Naive thymus-derived CD8-positive, alpha-beta T cell (primary cell): Measurements from ENCODE around the gene CHD9. TPM values are rescaled to one million over a fixed set of nuclear protein-coding genes. Genes with fewer than 3 reads are reported as not detected.
"Not testable (repeated sequence)": the region's sequence is repeated elsewhere in the genome, so short reads cannot be mapped to it uniquely, and the experiment has no call there.

Source experiments
- ATAC-seq, 2 donors: fragments of 150-1000 bp; cut with Tn5 transposase in 1 of 2; sonication (Bioruptor Pico), chemical (Tn5 transposase) in 1 of 2; 1 replicate in 1 of 2; 2 replicates in 1 of 2; pipeline ENCODE4 v1.10.0; 2021; ENCODE audit warnings: mild to moderate bottlenecking in 2 of 2, moderate library complexity in 2 of 2
- POLR2A ChIA-PET: fragments of 350-600 bp; sonication (Branson Sonifier 250); formaldehyde crosslinking; loops from one replicate; lab custom pipeline; 2021; ENCODE audit warnings: antibody characterized with exemption; lab: Charles Lee
- DNase-seq, 10 donors: peaks; one replicate each; pipeline versions ENCODE4 v3.0.0 to v3.0.0-alpha.2; 2020 to 2022
- H3K27ac Mint-ChIP-seq, 10 donors: one replicate each; pipeline ENCODE4 v1.8.0; 2020 to 2022; ENCODE audit warnings: mild to moderate bottlenecking in 10 of 10, mixed read lengths in 10 of 10, moderate library complexity in 4 of 10, inconsistent platforms in 1 of 10
- H3K27me3 Mint-ChIP-seq, 5 donors: one replicate each; pipeline ENCODE4 v1.8.0; 2021 to 2022; ENCODE audit warnings: mixed read lengths in 5 of 5
- H3K36me3 Mint-ChIP-seq, 3 donors: one replicate each; pipeline ENCODE4 v1.8.0; 2020 to 2022; ENCODE audit warnings: mixed read lengths in 3 of 3, mild to moderate bottlenecking in 2 of 3, inconsistent platforms in 1 of 3
- H3K4me1 Mint-ChIP-seq, 4 donors: one replicate each; pipeline ENCODE4 v1.8.0; 2021 to 2022; ENCODE audit warnings: mixed read lengths in 4 of 4
- H3K4me3 Mint-ChIP-seq, 10 donors: one replicate each; pipeline ENCODE4 v1.8.0; 2020 to 2022; ENCODE audit warnings: mild to moderate bottlenecking in 10 of 10, mixed read lengths in 10 of 10, moderate library complexity in 6 of 10, inconsistent platforms in 1 of 10
- H3K9me3 Mint-ChIP-seq, 9 donors: one replicate each; pipeline ENCODE4 v1.8.0; 2020 to 2022; ENCODE audit warnings: mixed read lengths in 9 of 9, mild to moderate bottlenecking in 3 of 9, inconsistent platforms in 1 of 9, moderate library complexity in 1 of 9
- polyA plus RNA-seq, 3 donors: library from polyadenylated mRNA; unstranded; fragments of 300-500 nt; fragmentation: Illumina TruSeq; gene quantifications; one replicate each; pipeline ENCODE4 v1.2.3, GENCODE V29; 2021
- total RNA-seq, 8 experiments: library from RNA in 2 of 8; stranded (reverse) in 2 of 8; gene quantifications; one replicate each; pipeline ENCODE4 v1.2.3 and lab custom pipeline; 2021 to 2026

The CHD9 gene
- total and polyA plus RNA-seq, 5 experiments from 2014 or later, result 18.4 to 42.6 (median 28.8) TPM

GRCh38 chr16:53067675-53068074, 12.9 kb downstream of the CHD9 start:
- Mint-ChIP-seq H3K4me3 (peak overlapping the region in 3 of 10 donors; percentile 3 to 69 (median 16)), H3K27me3 (no peaks in the 10 kb centered on the region)

GRCh38 chr16:53068423-53068833, 13.6 kb downstream of the CHD9 start:
- H3K9me3 Mint-ChIP-seq, result peaks cover 0 to 2% (median 0%) of the 10 kb centered on the region in 9 donors
- H3K36me3 Mint-ChIP-seq, result no peaks in the 10 kb centered on the region
- POLR2A ChIA-PET, result interaction anchor here (1.6 to 2.0 kb wide), 2 partner anchors 13 to 62 kb away, joined by 4 to 5 read pairs; partner anchors contain the start of gene CHD9

More at GRCh38 chr16:53067675-53068074, 12.9 kb downstream of the CHD9 start:
- Mint-ChIP-seq H3K27ac (peak overlapping the region in 5 of 10 donors; percentile 28 to 80 (median 43)), H3K4me1 (peaks cover 21 to 87% (median 59%) of the 10 kb centered on the region in 4 donors), H3K36me3 (no peaks in the 10 kb centered on the region), H3K9me3 (no peaks in the 10 kb centered on the region)
- ATAC-seq (no peak), DNase-seq (no peak)
- POLR2A ChIA-PET, result interaction anchor here (1.6 to 2.0 kb wide), 2 partner anchors 13 to 63 kb away, joined by 4 to 5 read pairs; partner anchors contain the start of gene CHD9

GRCh38 chr16:53069772-53070171, 15.0 kb downstream of the CHD9 start:
- POLR2A ChIA-PET, result no interaction called here
- DNase-seq, result no peak
- Mint-ChIP-seq H3K36me3 (peaks cover 4 to 7% (median 7%) of the 10 kb centered on the region in 3 donors), H3K4me1 (peaks cover 20 to 76% (median 54%) of the 10 kb centered on the region in 4 donors), H3K9me3 (peaks cover 0 to 11% (median 5%) of the 10 kb centered on the region in 9 donors), H3K27me3 (no peaks in the 10 kb centered on the region), H3K27ac (peak overlapping the region in 3 of 10 donors; percentile 14 to 78 (median 22)), H3K4me3 (peak overlapping the region in 2 of 10 donors; percentile 2 to 69)
- no peak for ATAC-seq

More at GRCh38 chr16:53068423-53068833, 13.6 kb downstream of the CHD9 start:
- H3K4me1 Mint-ChIP-seq, result peaks cover 21 to 88% (median 59%) of the 10 kb centered on the region in 4 donors
- H3K27ac Mint-ChIP-seq, result peak overlapping the region in 9 of 10 donors; percentile 6 to 80 (median 46)
- ATAC-seq (peak; percentile 82 to 90), DNase-seq (peak in 4 of 10 donors; percentile 4 to 39 (median 32))
- no peaks in the 10 kb centered on the region for H3K27me3 Mint-ChIP-seq
- H3K4me3 Mint-ChIP-seq, result peak overlapping the region; percentile 51 to 84 (median 73)

GRCh38 chr16:53071748-53072301, 17.0 kb downstream of the CHD9 start:
- Mint-ChIP-seq H3K27me3 (no peaks in the 10 kb centered on the region), H3K4me3 (peak overlapping the region in 5 of 10 donors; percentile 5 to 69 (median 44)), H3K36me3 (peaks cover 4 to 12% (median 7%) of the 10 kb centered on the region in 3 donors), H3K4me1 (peaks cover 18 to 59% (median 43%) of the 10 kb centered on the region in 4 donors), H3K9me3 (peaks cover 0 to 11% (median 5%) of the 10 kb centered on the region in 9 donors), H3K27ac (peak overlapping the region in 6 of 10 donors; percentile 23 to 88 (median 70))
- ATAC-seq, result no peak
- POLR2A ChIA-PET, result interaction anchor here (0.7 kb wide), 1 partner anchor 53 kb away, joined by 4 read pairs; no protein-coding TSS in a partner anchor
- no peak for DNase-seq

GRCh38 chr16:53073022-53073421, 18.2 kb downstream of the CHD9 start:
- H3K36me3 Mint-ChIP-seq, result peaks cover 4 to 13% (median 7%) of the 10 kb centered on the region in 3 donors
- ATAC-seq (no peak), DNase-seq (no peak)
- no peak overlapping the region for H3K4me3 Mint-ChIP-seq
- H3K4me1 Mint-ChIP-seq, result peaks cover 18 to 47% (median 37%) of the 10 kb centered on the region in 4 donors
- peak overlapping the region in 1 of 10 donors; percentile 33 for H3K27ac Mint-ChIP-seq
- peaks cover 0 to 11% (median 5%) of the 10 kb centered on the region in 9 donors for H3K9me3 Mint-ChIP-seq
- no peaks in the 10 kb centered on the region for H3K27me3 Mint-ChIP-seq
- POLR2A ChIA-PET, result no interaction called here

GRCh38 chr16:53074296-53074695, 19.5 kb downstream of the CHD9 start:
- POLR2A ChIA-PET, DNase-seq, ATAC-seq, H3K4me3 Mint-ChIP-seq, H3K27ac Mint-ChIP-seq, H3K27me3 Mint-ChIP-seq: not testable (repeated sequence)
- peaks cover 0 to 11% (median 5%) of the 10 kb centered on the region in 9 donors for H3K9me3 Mint-ChIP-seq
- H3K36me3 Mint-ChIP-seq, result peaks cover 4 to 17% (median 7%) of the 10 kb centered on the region in 3 donors
- H3K4me1 Mint-ChIP-seq, result peaks cover 13 to 39% (median 26%) of the 10 kb centered on the region in 4 donors

- DNase-seq, H3K4me3 Mint-ChIP-seq, ATAC-seq, H3K27ac Mint-ChIP-seq, POLR2A ChIA-PET, H3K27me3 Mint-ChIP-seq: not testable (repeated sequence)
- Mint-ChIP-seq H3K4me1 (peaks cover 8 to 27% (median 15%) of the 10 kb centered on the region in 4 donors), H3K36me3 (peaks cover 4 to 17% (median 7%) of the 10 kb centered on the region in 3 donors), H3K9me3 (peaks cover 0 to 11% (median 5%) of the 10 kb centered on the region in 9 donors)
Observed at GRCh38 chr16:53075461-53075860, 20.7 kb downstream of the CHD9 start.

- DNase-seq (no peak), ATAC-seq (no peak)
- Mint-ChIP-seq H3K4me1 (peaks cover 4 to 8% (median 6%) of the 10 kb centered on the region in 4 donors), H3K27ac (peak overlapping the region in 1 of 10 donors; percentile 42), H3K9me3 (peaks cover 0 to 11% (median 5%) of the 10 kb centered on the region in 9 donors), H3K4me3 (no peak overlapping the region), H3K36me3 (peaks cover 4 to 17% (median 7%) of the 10 kb centered on the region in 3 donors), H3K27me3 (no peaks in the 10 kb centered on the region)
- POLR2A ChIA-PET, result no interaction called here
Observed at GRCh38 chr16:53078247-53078646, 23.5 kb downstream of the CHD9 start.

- Mint-ChIP-seq H3K4me3 (no peak overlapping the region), H3K9me3 (peaks cover 0 to 6% (median 3%) of the 10 kb centered on the region in 9 donors), H3K4me1 (peaks cover 4 to 10% (median 6%) of the 10 kb centered on the region in 4 donors), H3K36me3 (peaks cover 1 to 13% (median 3%) of the 10 kb centered on the region in 3 donors), H3K27ac (peak overlapping the region in 1 of 10 donors; percentile 42), H3K27me3 (no peaks in the 10 kb centered on the region)
- POLR2A ChIA-PET, result no interaction called here
- DNase-seq (no peak), ATAC-seq (no peak)
Observed at GRCh38 chr16:53078765-53079485, 24.1 kb downstream of the CHD9 start.

- Mint-ChIP-seq H3K36me3 (peaks cover 0 to 9% (median 2%) of the 10 kb centered on the region in 3 donors), H3K27ac (no peak overlapping the region)
- POLR2A ChIA-PET, result no interaction called here
Observed at GRCh38 chr16:53080345-53081031, 25.7 kb downstream of the CHD9 start.

GRCh38 chr16:53081032-53081424, 26.2 kb downstream of the CHD9 start:
- ATAC-seq (no peak), DNase-seq (no peak)
- H3K27ac Mint-ChIP-seq, result no peak overlapping the region
- no peaks in the 10 kb centered on the region for H3K27me3 Mint-ChIP-seq
- H3K36me3 Mint-ChIP-seq, result peaks cover 0 to 5% (median 2%) of the 10 kb centered on the region in 3 donors
- H3K9me3 Mint-ChIP-seq, result peaks cover 0 to 1% (median 0%) of the 10 kb centered on the region in 9 donors
- POLR2A ChIA-PET, result no interaction called here
- H3K4me3 Mint-ChIP-seq, result no peak overlapping the region
- peaks cover 4 to 13% (median 9%) of the 10 kb centered on the region in 4 donors for H3K4me1 Mint-ChIP-seq

More at GRCh38 chr16:53080345-53081031, 25.7 kb downstream of the CHD9 start:
- DNase-seq (no peak), ATAC-seq (no peak)
- Mint-ChIP-seq H3K4me1 (peaks cover 4 to 10% (median 7%) of the 10 kb centered on the region in 4 donors), H3K9me3 (peaks cover 0 to 1% (median 0%) of the 10 kb centered on the region in 9 donors), H3K27me3 (no peaks in the 10 kb centered on the region), H3K4me3 (no peak overlapping the region)
